HG02840 (cell line): ENCODE results near the gene CABP4.

ENCODE experiments used
- ATAC-seq: cut with Tn5 transposase; IDR thresholded peaks from one replicate; pipeline ENCODE4 v1.9.1; 2021; ENCODE audit warnings: mild to moderate bottlenecking, moderate library complexity, moderate number of reproducible peaks; ENCODE audit not compliant: unreplicated experiment, low FRiP score

The CABP4 gene

DNA sequence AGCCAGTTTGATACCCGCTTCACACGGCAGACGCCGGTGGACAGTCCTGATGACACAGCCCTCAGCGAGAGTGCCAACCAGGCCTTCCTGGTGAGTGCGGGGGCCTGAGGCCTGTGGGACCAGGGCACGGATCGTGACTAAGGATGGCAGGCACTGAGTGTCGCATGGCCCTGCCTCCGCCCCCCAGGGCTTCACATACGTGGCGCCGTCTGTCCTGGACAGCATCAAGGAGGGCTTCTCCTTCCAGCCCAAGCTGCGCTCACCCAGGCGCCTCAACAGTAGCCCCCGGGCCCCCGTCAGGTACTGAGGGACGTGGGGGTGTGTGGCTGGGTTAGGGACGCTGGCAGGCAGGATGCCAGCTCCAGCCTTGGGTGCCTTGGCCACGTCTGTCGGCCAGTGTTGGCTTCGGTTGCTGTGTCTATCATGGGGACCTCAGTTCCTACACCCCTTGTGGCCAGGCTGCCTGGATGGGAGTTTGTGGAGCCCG, 20.7 kb upstream of the CABP4 start:
- ATAC-seq = no peak

DNA sequence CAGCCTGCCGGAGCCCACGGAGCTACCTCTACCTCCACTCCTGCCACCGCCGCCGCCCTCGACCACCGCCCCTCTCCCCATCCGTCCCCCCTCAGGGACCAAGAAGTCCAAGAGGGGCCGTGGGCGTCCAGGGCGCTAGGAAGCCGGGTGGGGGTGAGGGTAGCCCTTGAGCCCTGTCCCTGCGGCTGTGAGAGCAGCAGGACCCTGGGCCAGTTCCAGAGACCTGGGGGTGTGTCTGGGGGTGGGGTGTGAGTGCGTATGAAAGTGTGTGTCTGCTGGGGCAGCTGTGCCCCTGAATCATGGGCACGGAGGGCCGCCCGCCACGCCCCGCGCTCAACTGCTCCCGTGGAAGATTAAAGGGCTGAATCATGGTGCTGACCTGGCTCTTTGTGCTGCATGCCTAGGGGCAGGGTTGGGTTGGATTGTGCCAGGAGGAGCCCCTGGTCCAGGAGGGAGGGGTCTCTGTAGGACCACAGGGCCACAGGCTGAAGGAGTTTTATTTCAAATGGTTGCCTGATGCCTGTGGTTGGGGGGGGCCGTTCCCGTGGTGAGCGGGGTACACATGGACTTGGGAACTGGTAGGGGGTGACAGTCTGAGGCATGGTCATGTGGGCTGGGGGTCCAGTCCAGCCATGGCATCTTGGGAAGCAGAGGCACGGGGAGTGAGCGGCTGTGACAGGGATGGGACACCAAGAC, 20.0 kb upstream of the CABP4 start:
- ATAC-seq = no peak

- no peak for ATAC-seq
Observed at GRCh38 chr11:67435727-67436458, 19.3 kb upstream of the CABP4 start.

DNA sequence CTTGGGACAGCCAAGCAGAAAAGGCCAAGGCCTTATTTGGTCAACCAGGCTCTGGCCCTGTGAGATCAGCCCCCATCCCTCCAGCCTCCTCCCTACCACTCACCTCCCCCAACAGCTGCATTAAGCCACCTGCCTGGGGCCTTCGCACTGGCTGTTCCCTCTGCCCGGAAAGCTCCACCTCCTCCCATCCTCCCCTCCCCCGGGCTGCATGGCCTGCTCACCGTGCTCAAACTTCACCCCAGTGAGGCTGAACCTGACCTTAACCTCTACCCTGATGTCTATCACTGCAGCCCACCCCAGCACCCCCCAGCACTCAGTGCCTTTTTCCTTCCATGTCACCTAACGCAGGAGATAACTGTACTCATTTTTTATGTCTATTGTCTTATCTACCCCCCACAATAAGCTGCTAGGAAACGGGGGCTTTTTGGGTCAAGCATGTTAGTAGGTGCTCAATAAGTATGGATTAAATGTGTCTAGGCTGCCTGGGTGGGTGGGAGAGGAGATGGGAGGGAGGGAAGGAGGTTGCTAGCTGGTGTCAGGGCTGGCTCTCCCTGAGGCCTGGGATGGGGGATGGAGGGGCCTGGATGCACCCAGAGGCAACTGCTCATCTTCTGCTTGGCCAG, 18.6 kb upstream of the CABP4 start:
- no peak for ATAC-seq

DNA sequence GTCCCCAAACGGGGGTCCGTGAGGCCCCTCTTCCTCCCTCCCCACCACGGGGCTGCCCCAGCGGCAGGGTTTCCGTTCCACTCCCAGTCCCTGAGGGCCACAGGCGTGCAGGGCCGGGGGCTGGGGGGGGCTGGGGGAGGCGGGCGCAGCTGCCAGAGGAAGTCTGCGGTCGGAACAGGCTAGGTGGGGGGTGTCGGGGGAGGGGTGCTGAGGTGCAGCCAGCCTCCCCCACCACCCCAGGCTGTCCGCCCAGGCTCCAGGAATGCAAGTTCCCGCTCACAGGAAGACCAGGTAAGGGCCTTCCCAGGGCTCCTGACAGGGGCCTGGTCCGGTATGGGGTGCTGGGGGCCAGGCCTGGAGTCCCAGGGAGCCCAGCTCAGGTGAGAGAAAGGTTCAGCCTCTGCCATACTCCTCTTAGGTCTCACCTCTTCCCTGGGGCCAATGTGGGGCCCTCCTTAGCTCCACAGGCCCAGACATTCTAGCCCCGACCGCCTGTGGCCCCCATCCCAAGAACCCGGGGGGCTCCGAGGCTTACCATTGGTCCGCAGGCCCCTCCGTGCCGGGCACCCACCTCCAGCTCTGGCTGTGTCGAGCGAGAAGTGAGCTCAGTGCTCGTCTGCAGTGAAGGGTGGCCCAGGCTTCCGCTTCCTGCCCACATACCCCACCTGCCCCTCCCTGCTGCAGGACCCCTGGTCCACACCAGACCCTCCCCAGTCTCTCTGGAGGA, 17.9 kb upstream of the CABP4 start, which contains the start of gene PTPRCAP:
Gene PTPRCAP (minus strand): TSS at position 601 of the 727 bp plus-strand sequence. CDS start 63 bp downstream, at position 538.
- ATAC-seq = no peak

GRCh38 chr11:67437809-67438157, 17.4 kb upstream of the CABP4 start:
- no peak for ATAC-seq

GRCh38 chr11:67438158-67438902, 16.8 kb upstream of the CABP4 start:
- ATAC-seq = no peak

DNA sequence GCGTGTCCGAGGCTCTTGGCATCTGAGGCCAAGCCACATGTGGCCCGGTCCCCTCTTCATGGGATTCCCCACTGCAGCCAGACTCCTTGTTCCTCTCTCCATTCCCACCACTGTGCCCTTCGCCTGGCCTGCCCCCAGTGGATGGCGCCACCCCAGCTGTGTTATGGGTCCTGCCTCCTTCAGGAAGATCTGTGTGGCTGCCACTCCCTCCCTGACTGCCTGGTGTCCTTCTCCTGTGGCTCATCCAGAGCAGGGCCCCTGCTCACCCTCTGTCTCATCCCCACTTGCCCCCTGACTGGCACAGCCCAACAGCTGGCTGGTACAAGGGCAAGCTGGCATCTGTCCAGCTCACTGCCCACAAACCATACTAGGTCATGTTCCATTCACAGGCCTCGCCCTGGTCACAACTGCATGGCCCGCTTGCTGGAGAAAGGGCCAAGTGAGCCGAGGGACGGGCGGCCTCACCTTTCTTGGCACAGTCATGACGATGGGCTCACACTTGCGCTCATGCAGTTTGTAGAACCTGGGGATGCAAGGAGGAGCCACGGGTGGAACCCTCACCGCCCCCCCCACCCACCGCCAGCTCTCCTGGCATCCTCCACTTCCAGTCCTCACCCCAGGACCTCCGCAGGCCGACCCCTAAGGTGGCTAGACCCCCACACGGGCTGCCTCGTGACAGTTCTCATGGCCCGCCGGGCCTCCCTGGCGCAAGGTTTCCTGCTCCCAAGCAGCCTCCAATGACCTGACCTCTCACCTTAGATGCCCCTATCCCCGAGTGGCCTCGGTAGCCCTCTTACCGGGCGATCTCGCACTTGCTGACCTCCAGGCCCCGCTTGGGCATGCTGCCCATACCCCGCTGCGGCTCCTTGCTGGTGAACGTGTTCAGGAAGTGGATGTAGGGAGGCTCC, 15.6 kb upstream of the CABP4 start:
- no peak for ATAC-seq

DNA sequence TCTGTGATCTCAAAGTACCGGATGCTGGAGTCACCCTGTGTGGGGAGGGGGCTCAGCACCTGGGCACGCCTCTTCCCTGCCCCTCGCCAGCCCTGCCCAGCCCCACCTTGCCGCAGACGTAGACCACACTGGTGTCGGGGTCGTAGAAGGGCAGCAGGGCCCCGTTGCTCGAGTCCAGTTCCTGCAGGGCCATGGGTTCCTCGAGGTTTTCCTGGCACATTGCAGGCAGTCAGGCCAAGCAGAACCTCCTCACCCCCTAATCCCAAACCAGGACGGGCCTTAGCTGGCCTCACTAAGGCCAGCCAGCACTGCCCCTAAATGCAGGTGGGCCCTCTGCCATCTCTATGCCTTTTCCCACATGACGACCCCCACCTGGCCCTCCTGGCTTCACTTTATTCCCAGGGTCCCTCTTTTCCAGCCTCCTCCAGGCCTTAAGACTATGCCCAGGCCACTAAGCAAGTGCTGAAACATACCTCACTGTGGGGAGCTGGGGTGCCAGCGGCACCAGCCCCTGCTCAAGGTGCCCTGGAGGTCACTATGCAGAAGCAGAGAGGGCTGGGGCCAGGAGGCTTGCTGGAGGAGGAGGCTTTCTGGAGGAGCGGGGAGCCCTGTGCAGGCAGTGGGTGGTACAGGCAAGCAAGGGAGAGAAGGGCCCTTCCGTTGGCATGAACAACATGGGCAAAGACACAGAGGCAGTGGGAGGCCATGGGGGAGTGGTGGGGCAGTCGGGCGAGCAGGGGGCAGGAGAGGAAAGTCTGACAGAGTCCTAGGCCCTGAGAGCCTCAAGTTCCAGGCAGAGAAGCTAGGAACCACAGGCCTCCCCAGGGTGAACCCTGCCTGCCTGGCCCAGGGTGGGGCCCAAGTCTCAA, 14.7 kb upstream of the CABP4 start:
- ATAC-seq = no peak

DNA sequence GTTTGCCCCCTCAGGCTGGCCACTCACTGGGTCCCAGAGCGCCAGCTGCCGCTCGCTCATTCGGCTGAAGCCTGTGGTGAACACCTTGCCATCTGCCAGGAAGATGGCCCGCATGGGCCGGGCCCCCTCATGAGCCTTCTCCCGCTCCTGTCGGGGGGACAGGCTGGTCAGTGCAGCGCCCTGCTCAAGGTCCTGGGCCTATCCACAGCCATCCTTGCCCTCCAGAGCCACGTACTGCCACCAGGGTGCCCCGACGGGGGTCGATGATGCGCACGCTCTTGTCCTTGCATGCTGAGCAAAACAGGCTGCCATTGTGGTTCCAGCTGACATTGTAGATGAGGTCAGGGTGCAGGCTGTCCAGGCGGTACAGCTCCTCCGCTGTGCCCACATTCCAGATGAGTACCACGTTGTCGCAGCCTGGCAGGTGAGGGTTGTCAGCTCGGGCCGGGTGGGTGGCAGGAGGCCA, 14.0 kb upstream of the CABP4 start:
- no peak for ATAC-seq

DNA sequence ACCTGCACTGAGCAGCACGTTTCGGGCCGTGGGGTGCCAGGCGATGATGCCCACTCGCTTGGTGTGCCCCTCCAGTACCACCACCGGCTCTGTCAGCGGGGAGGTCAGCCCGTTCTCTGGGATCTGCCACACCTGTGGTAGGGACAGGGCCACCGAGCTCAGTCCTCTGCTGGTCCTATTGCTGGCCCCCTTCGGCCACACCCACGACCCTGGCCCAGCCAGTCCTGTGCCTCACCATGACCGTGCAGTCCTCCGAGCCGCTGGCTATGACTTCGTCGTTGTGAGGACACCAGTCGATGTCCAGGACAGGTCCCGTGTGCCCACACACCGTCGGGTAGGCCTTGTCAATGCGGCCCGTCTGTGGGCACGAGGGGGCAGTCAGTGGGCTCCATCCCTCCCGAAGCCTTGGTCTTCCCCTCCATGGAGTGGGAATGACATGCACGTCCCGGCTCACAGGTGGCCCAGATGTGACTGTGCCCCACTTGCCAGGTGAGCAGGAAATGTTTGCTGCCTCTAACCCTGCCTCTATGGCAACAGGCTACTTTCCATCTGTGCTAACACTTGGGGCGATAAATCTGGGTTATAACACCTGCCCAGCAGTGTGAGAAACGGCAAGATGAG, 13.3 kb upstream of the CABP4 start:
- no peak for ATAC-seq

DNA sequence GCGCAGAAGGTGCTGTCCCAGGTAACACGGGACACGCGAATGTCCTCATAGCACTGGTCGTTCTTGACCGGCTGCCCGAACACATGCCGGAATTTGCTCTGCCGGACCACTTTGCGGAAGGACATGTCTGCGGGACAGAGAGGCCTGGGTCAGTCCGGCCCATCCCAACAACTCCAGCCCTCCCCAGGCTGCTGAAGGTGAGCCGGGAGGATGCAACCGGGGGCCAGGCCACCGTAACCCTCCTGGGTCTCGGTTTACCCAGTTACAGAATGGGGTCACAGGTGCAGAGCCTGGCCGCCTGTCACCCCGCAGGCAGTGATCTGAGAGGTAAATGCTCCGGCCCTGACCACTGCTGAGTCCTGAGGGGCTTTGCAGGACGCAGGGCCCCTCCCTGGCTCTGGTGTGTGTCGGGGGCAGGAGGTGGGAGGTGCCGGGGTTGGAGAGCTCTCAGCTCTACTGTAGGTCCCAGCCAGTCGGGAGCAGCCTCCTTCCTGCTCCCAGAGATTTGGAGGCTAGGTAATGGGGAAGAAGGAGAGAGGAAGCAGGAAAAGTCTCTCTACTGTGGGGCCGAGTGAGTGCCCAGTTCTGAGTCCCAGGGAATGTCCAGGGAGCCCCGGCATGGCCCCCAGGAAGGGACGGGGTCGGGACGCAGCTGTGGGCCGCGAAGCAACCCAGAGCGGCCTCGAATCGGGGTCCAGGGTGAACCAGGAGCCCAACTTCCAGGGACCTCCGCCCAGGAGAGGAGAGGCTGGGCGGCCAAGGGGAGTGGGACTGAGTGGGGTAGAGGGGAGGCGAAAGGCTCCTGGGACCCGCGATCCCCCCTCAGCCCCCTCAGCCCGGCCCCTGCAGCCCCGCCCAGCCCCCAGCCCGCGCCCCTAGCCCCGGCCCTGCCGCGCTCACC, 12.4 kb upstream of the CABP4 start:
- ATAC-seq = no peak

DNA sequence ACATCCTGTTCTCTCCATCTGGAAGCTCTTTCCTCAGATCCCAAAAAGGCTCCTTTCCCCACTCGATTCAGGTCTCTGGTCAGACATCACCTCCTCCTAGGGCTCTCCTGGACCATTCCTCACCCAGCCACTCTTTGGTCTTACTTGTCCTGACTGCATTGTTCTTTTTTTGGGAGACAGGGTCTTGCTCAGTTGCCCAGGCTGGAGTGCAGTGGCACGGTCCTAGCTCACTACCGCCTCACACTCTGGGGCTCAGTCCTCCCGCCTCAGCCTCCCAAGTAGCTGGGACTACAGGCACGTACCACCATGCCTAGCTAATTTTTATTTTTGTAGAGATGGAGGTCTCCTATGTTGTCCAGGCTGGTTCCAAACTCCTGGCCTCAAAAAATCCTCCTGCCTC, 9.6 kb upstream of the CABP4 start:
- ATAC-seq = no peak

DNA sequence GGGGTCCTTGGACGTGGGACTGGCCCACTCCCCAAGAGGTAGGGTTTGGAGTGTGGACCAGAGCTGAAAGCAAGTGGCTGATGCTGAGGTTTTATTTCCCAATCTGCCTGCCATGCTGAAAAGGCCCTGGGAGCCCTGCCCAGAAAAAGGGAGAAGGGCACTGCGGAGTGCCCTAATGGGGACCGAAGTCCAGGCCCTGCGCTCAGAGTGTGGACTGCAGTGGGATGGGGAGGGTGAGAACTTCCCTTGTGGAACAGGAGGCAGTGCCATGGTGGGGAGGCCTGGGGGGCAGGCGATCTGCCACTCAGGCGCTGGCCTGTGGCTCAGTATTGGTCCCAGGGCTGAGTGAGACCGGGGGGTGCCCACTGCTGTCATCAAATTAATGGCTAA, 6.9 kb upstream of the CABP4 start:
- ATAC-seq = no peak

DNA sequence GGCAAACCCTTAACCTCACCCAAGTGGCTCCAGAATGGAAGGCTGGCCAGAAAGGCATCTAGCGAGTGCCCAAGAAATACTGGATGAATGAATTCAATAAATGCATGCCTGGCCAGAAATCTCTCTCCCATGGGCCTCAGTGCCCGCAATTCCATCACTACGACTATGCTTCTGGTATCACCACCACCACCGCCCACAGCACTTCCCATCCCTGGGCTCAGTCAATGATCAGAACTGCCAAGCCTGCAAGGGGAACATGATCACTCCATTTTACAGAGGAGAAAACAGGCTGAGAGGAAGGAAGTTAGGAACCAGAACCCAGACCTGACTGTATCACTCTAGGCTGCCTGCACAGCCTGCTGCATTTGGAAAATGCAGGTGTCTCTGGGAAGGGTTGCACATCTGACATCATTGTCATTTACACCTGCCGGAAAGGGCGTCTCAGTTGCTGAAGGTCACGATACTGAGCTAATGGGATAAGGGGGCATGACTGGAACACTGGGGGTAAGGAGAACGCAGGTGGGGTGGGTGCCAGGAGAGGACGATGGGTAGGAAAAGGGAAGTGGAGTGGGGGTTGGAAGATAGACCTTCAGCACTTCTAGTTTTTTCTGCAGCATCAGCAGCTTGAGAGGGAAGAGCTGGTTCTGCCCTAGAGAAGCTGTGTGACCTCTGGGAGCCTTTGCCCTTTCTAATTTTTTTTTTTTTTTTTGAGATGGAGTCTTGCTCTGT, 5.9 kb upstream of the CABP4 start:
- no peak for ATAC-seq
